ENCODE measurements around the gene PLCB2. TPM values are rescaled to one million over a fixed set of nuclear protein-coding genes. Genes with fewer than 3 reads are reported as not detected.

PLCB2 gene
- polyA plus RNA-seq, 1 donor (not counting 4 experiments of a cell fraction or from before 2014, with no cell fraction given): 0.73 TPM

GRCh38 chr15:40344631-40345120, 36.9 kb upstream of the PLCB2 start:
- DNase-seq (ENCODE audit: low read depth, low spot score): no peak

DNA sequence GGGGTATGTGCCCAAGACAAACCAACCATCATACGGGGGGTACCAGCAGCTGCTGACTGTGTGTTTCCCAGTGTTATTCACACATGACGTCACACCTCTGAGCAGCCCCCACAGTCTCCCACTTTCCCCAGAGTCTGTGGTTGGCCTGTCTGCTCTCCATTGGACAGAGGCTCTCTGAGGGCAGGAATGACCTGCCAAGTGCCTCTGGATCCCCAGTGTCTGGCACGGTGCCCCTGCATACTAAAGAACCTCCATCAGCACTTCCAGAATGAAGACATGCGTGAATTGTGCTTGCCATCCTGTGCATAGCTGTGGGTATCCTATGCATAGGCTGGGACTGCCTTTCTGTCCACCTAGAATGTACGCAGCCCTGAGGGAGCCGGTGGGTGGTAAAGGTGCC, 36.5 kb upstream of the PLCB2 start:
- Histone ChIP-seq H3K9ac (ENCODE audit: control insufficient read depth, extremely low read depth, insufficient read depth, low read length) (no peak overlapping the region), H3K4me3 (ENCODE audit: control insufficient read depth in 2 of 3, extremely low read depth in 1 of 3, insufficient read depth in 2 of 3, low read depth in 1 of 3, low read length in 3 of 3) (no peak overlapping the region), H2AFZ (ENCODE audit: control insufficient read depth, low read length) (no peak overlapping the region), H3K27ac (ENCODE audit: control insufficient read depth, insufficient read depth, low read length) (no peak overlapping the region), H3K27me3 (ENCODE audit: control insufficient read depth, extremely low read depth, insufficient read depth, low read length) (no peaks in the 10 kb centered on the region), H3K4me2 (ENCODE audit: control insufficient read depth, extremely low read depth, insufficient read depth, low read depth, low read length) (no peak overlapping the region), H4K20me1 (ENCODE audit: control insufficient read depth, extremely low read depth, insufficient read depth, low read length) (no peaks in the 10 kb centered on the region), H3K36me3 (ENCODE audit: control insufficient read depth in 2 of 2, extremely low read depth in 1 of 2, insufficient read depth in 2 of 2, low read length in 2 of 2) (no peaks in the 10 kb centered on the region), H3K4me1 (ENCODE audit: control insufficient read depth, extremely low read depth, insufficient read depth, low read length) (peaks cover 49% of the 10 kb centered on the region), H3K9me3 (ENCODE audit: control insufficient read depth, low read depth, low read length) (no peaks in the 10 kb centered on the region), H3K9me1 (ENCODE audit: control insufficient read depth, extremely low read depth, insufficient read depth, low read length) (no peaks in the 10 kb centered on the region), H3K79me2 (ENCODE audit: control insufficient read depth, insufficient read depth, low read length) (peaks cover 14% of the 10 kb centered on the region)
- TF ChIP-seq EZH2 (IDR thresholded peaks at IDR 0.05; ENCODE audit: low read length): no peak
- no peak for TF ChIP-seq CTCF (optimal IDR thresholded peaks at IDR 0.05 in 1 of 3, IDR thresholded peaks at IDR 0.05 in 1 of 3, conservative IDR thresholded peaks at IDR 0.05 in 1 of 3; ENCODE audit: extremely low read depth in 1 of 3, insufficient read depth in 2 of 3, low read length in 3 of 3)
- DNase-seq (ENCODE audit: low read depth, low spot score): no peak
- no peak for FAIRE-seq
- dilution Hi-C loops (cut with MboI; ENCODE audit: extremely low pct_ligation_motif_present, low sequenced_read_pairs): no loop called here

More at GRCh38 chr15:40344631-40345120, 36.9 kb upstream of the PLCB2 start:
- FAIRE-seq: peak; percentile 88
- Histone ChIP-seq H3K36me3 (ENCODE audit: control insufficient read depth in 2 of 2, extremely low read depth in 1 of 2, insufficient read depth in 2 of 2, low read length in 2 of 2) (no peaks in the 10 kb centered on the region), H3K79me2 (ENCODE audit: control insufficient read depth, insufficient read depth, low read length) (peaks cover 10% of the 10 kb centered on the region), H3K27me3 (ENCODE audit: control insufficient read depth, extremely low read depth, insufficient read depth, low read length) (no peaks in the 10 kb centered on the region), H3K9me3 (ENCODE audit: control insufficient read depth, low read depth, low read length) (no peaks in the 10 kb centered on the region), H3K9me1 (ENCODE audit: control insufficient read depth, extremely low read depth, insufficient read depth, low read length) (no peaks in the 10 kb centered on the region), H3K27ac (ENCODE audit: control insufficient read depth, insufficient read depth, low read length) (no peak overlapping the region), H2AFZ (ENCODE audit: control insufficient read depth, low read length) (no peak overlapping the region), H4K20me1 (ENCODE audit: control insufficient read depth, extremely low read depth, insufficient read depth, low read length) (no peaks in the 10 kb centered on the region), H3K4me2 (ENCODE audit: control insufficient read depth, extremely low read depth, insufficient read depth, low read depth, low read length) (no peak overlapping the region), H3K4me3 (ENCODE audit: control insufficient read depth in 2 of 3, extremely low read depth in 1 of 3, insufficient read depth in 2 of 3, low read depth in 1 of 3, low read length in 3 of 3) (no peak overlapping the region), H3K9ac (ENCODE audit: control insufficient read depth, extremely low read depth, insufficient read depth, low read length) (no peak overlapping the region), H3K4me1 (ENCODE audit: control insufficient read depth, extremely low read depth, insufficient read depth, low read length) (peaks cover 44% of the 10 kb centered on the region)
- dilution Hi-C loops (cut with MboI; ENCODE audit: extremely low pct_ligation_motif_present, low sequenced_read_pairs): no loop called here
- TF ChIP-seq EZH2 (IDR thresholded peaks at IDR 0.05; ENCODE audit: low read length): no peak
- peak in 2 of 3 experiments; percentile 83 for TF ChIP-seq CTCF (optimal IDR thresholded peaks at IDR 0.05 in 1 of 3, IDR thresholded peaks at IDR 0.05 in 1 of 3, conservative IDR thresholded peaks at IDR 0.05 in 1 of 3; ENCODE audit: extremely low read depth in 1 of 3, insufficient read depth in 2 of 3, low read length in 3 of 3)

Data from keratinocyte (primary cell).